Thyroid gland (tissue), 4 donors: ENCODE measurements around the gene BRCC3. TPM values are rescaled to one million over a fixed set of nuclear protein-coding genes. Genes with fewer than 3 reads are reported as not detected.

Source experiments
- DNase-seq, 2 donors: peaks; one replicate each; pipeline ENCODE4 v3.0.0-alpha.2; 2019
- H3K27ac ChIP-seq, 3 donors: fragments of 200-600 bp; sonication (generic); 1 replicate in 2 of 3; 2 replicates in 1 of 3; pipeline ENCODE4 v1.5.1; 2016 to 2019; ENCODE audit warnings: mild to moderate bottlenecking in 1 of 3, moderate library complexity in 1 of 3
- H3K27me3 ChIP-seq: fragments of 200-600 bp; sonication (generic); one replicate; pipeline ENCODE4 v1.5.1; 2019
- H3K36me3 ChIP-seq, 2 donors: fragments of 200-600 bp; sonication (generic); one replicate each; pipeline ENCODE4 v1.5.1; 2016 to 2019
- H3K4me1 ChIP-seq, 2 donors: fragments of 200-600 bp; sonication (generic); one replicate each; pipeline ENCODE4 v1.5.1; 2017 to 2019
- H3K4me3 ChIP-seq, 3 donors: fragments of 200-600 bp; sonication (generic); replicated peaks in 1 of 3; 1 replicate in 2 of 3; 2 replicates in 1 of 3; pipeline ENCODE4 v1.5.1; 2016; ENCODE audit warnings: mild to moderate bottlenecking in 1 of 3
- H3K9me3 ChIP-seq: fragments of 200-600 bp; sonication (generic); one replicate; pipeline ENCODE4 v1.5.1; 2017
- CTCF ChIP-seq, 6 experiments: fragments of 200-600 bp in 3 of 6; fragments of 450-650 bp in 3 of 6; sonication (generic) in 3 of 6; IDR thresholded peaks; one replicate each; pipeline ENCODE4 v1.5.1; 2016 to 2019; ENCODE audit warnings: antibody characterized with exemption in 6 of 6, mild to moderate bottlenecking in 2 of 6, inconsistent platforms in 1 of 6, moderate library complexity in 1 of 6
- POLR2A ChIP-seq, 2 donors: fragments of 450-650 bp; IDR thresholded peaks; one replicate each; pipeline ENCODE4 v1.6.1; 2017; ENCODE audit warnings: antibody characterized with exemption in 2 of 2, mild to moderate bottlenecking in 2 of 2, moderate library complexity in 1 of 2
- WGBS, 2 donors: methylation state at CpG; one replicate each; pipeline ENCODE4 v1.1.5; 2017; 5-methylcytosine and 5-hydroxymethylcytosine counted together
- intact Hi-C: fragments of 100-400 bp; cut with DNase I; formaldehyde crosslinking; loops from one replicate; pipeline ENCODE4 v1.15.1; 2023
- total RNA-seq, 4 donors: library from RNA; depleted of rRNA; stranded (reverse); fragments of >200 nt; gene quantifications; one replicate each; pipeline ENCODE4 v1.2.3, GENCODE V29; 2016

The BRCC3 gene
- total RNA-seq, 4 donors from 2014 or later = 9.7 to 21.9 (median 18.0) TPM

- intact Hi-C loops = no loop called here
- H3K9me3 ChIP-seq = no peaks in the 10 kb centered on the region
- peak within 1 kb of the TSS; percentile 84 to 95 (median 93) for H3K27ac ChIP-seq
- no peaks in the 10 kb centered on the region for H3K4me1 ChIP-seq
- H3K4me3 ChIP-seq = peak within 1 kb of the TSS; percentile 15 to 49 (median 43)
- TF ChIP-seq CTCF (IDR thresholded peaks at IDR 0.05) (no peak), POLR2A (IDR thresholded peaks at IDR 0.05) (peak in 1 of 2 donors; percentile 83)
- WGBS, 2 donors = 0% methylated on average over 1 to 9 of the region's 82 CpGs
- no peaks in the 10 kb centered on the region for H3K36me3 ChIP-seq
- peak; percentile 94 to 95 for DNase-seq
- no peaks in the 10 kb centered on the region for H3K27me3 ChIP-seq
Observed at GRCh38 chrX:155026727-155027508, 44.4 kb upstream of the BRCC3 start, which contains the start of gene FUNDC2. Gene FUNDC2 (plus strand): TSS chrX:155026844. CDS start chrX:155026939, 95 bp downstream.

GRCh38 chrX:155027509-155028066 lies 43.7 kb upstream of the BRCC3 start:
- TF ChIP-seq POLR2A (IDR thresholded peaks at IDR 0.05) = peak in 1 of 2 donors; percentile 59
- no peak for TF ChIP-seq CTCF (IDR thresholded peaks at IDR 0.05)
- peak in 1 of 2 donors; percentile 5 for DNase-seq
- peak overlapping the region; percentile 84 to 95 (median 93) for H3K27ac ChIP-seq
- WGBS, 2 donors = 1 to 2% methylated on average over 14 of the region's 14 CpGs
- H3K9me3 ChIP-seq = no peaks in the 10 kb centered on the region
- peak overlapping the region; percentile 15 to 49 (median 43) for H3K4me3 ChIP-seq
- no peaks in the 10 kb centered on the region for H3K36me3 ChIP-seq
- H3K27me3 ChIP-seq = no peaks in the 10 kb centered on the region
- intact Hi-C loops = no loop called here
- H3K4me1 ChIP-seq = no peaks in the 10 kb centered on the region

DNA sequence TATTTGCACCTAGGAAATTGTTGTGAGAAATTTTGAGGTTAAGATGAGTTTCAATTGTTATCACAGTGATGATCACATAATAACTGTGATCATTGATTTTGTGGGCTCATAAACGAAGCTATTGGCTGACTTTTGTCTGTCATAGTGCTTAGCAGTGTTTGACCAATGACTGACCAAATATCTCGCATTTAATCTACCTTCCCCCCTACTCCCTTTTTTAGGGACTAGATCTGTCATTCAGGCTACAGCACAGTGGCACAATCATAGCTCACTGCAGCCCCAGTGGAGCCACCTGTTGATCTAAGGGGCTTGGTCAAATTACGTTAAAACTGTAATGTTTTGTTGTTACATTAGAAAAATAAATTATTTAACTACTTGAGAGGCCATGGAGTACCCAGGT lies 43.2 kb upstream of the BRCC3 start:
- no peak for DNase-seq
- peak overlapping the region in 2 of 3 donors; percentile 43 to 49 for H3K4me3 ChIP-seq
- H3K4me1 ChIP-seq = no peaks in the 10 kb centered on the region
- no peak for TF ChIP-seq CTCF (IDR thresholded peaks at IDR 0.05)
- no peak for TF ChIP-seq POLR2A (IDR thresholded peaks at IDR 0.05)
- intact Hi-C loops = no loop called here
- no peaks in the 10 kb centered on the region for H3K27me3 ChIP-seq
- no peaks in the 10 kb centered on the region for H3K36me3 ChIP-seq
- H3K9me3 ChIP-seq = no peaks in the 10 kb centered on the region
- peak overlapping the region; percentile 84 to 95 (median 93) for H3K27ac ChIP-seq
- 23% methylated on average over 3 of the region's 3 CpGs for WGBS, 2 donors

- WGBS, 2 donors = 89 to 90% methylated on average over 2 of the region's 2 CpGs
- intact Hi-C loops = no loop called here
- H3K4me1 ChIP-seq = no peaks in the 10 kb centered on the region
- H3K9me3 ChIP-seq = no peaks in the 10 kb centered on the region
- no peak overlapping the region for H3K4me3 ChIP-seq
- H3K27me3 ChIP-seq = no peaks in the 10 kb centered on the region
- DNase-seq = no peak
- TF ChIP-seq POLR2A (IDR thresholded peaks at IDR 0.05) (no peak), CTCF (IDR thresholded peaks at IDR 0.05) (no peak)
- peak overlapping the region in 1 of 3 donors; percentile 93 for H3K27ac ChIP-seq
- H3K36me3 ChIP-seq = no peaks in the 10 kb centered on the region
Observed at GRCh38 chrX:155028877-155029291, 42.4 kb upstream of the BRCC3 start.

DNA sequence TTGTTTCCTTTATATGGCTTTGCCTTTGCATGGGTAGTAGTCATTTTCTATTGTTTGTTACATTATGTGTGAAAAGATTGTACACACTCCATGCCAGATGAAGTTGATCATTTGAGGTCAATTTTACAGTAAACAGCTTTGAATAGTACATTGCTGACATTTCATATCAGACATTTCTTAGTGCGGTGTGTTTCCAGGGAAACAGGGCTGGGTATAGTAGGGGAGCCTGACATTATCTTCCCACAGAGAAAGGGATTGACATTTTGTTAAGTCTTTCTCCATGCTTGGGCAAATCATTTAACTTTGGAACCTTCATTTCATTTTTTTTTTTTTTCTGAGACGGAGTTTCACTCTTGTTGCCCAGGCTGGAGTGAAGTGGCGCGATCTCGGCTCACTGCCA lies 39.7 kb upstream of the BRCC3 start:
- no peak for DNase-seq
- Histone ChIP-seq H3K9me3 (no peaks in the 10 kb centered on the region), H3K27me3 (no peaks in the 10 kb centered on the region), H3K36me3 (peaks cover 0 to 7% of the 10 kb centered on the region in 2 donors), H3K4me3 (no peak overlapping the region), H3K27ac (no peak overlapping the region), H3K4me1 (no peaks in the 10 kb centered on the region)
- intact Hi-C loops = no loop called here
- 94 to 98% methylated on average over 5 of the region's 5 CpGs for WGBS, 2 donors
- TF ChIP-seq POLR2A (IDR thresholded peaks at IDR 0.05) (no peak), CTCF (IDR thresholded peaks at IDR 0.05) (no peak)
